ENCODE measurements around the gene GFRA1. TPM values are rescaled to one million over a fixed set of nuclear protein-coding genes. Genes with fewer than 3 reads are reported as not detected.
A peak's percentile ranks its signal among the peaks of the same experiment; 100 is the strongest.

GFRA1 gene
- total RNA-seq, 1 experiment from 2014 or later = 46.3 TPM

GRCh38 chr10:116263870-116264655 is 8.9 kb downstream of the GFRA1 start:
- DNase-seq (ENCODE audit: low read depth in 1 of 2, low spot score in 2 of 2) = no peak
- Histone ChIP-seq H3K9me3 (replicated peaks) (no peaks in the 10 kb centered on the region), H3K27me3 (replicated peaks) (no peaks in the 10 kb centered on the region), H3K4me1 (replicated peaks) (peaks cover 8% of the 10 kb centered on the region), H3K36me3 (0 out of 2 replicates have a peak, but pooled peaks cover 6% of the 10 kb centered on the region), H3K4me3 (no peak overlapping the region), H3K27ac (no peak overlapping the region)

- no peak for DNase-seq (ENCODE audit: low read depth in 1 of 2, low spot score in 2 of 2)
- Histone ChIP-seq H3K4me3 (no peak overlapping the region), H3K36me3 (no peaks in the 10 kb centered on the region), H3K9me3 (replicated peaks) (no peaks in the 10 kb centered on the region), H3K4me1 (replicated peaks) (peaks cover 8% of the 10 kb centered on the region), H3K27ac (no peak overlapping the region), H3K27me3 (replicated peaks) (no peaks in the 10 kb centered on the region)
Observed at GRCh38 chr10:116262678-116263077, 10.3 kb downstream of the GFRA1 start.

- no peak for DNase-seq (ENCODE audit: low read depth in 1 of 2, low spot score in 2 of 2)
- peaks cover 13% of the 10 kb centered on the region for H3K4me1 ChIP-seq (replicated peaks)
- H3K4me3 ChIP-seq = no peak overlapping the region
- no peaks in the 10 kb centered on the region for H3K9me3 ChIP-seq (replicated peaks)
- no peaks in the 10 kb centered on the region for H3K36me3 ChIP-seq
- no peak overlapping the region for H3K27ac ChIP-seq
- no peaks in the 10 kb centered on the region for H3K27me3 ChIP-seq (replicated peaks)
Observed at GRCh38 chr10:116260599-116260998, 12.4 kb downstream of the GFRA1 start.

- H3K9me3 ChIP-seq (replicated peaks) = no peaks in the 10 kb centered on the region
- no peak overlapping the region for H3K4me3 ChIP-seq
- H3K27ac ChIP-seq = no peak overlapping the region
- DNase-seq (ENCODE audit: low read depth in 1 of 2, low spot score in 2 of 2) = no peak
- H3K27me3 ChIP-seq (replicated peaks) = no peaks in the 10 kb centered on the region
- peaks cover 22% of the 10 kb centered on the region for H3K4me1 ChIP-seq (replicated peaks)
- H3K36me3 ChIP-seq = no peaks in the 10 kb centered on the region
Observed at GRCh38 chr10:116259638-116260037, 13.4 kb downstream of the GFRA1 start.

- no peak for DNase-seq (ENCODE audit: low read depth in 1 of 2, low spot score in 2 of 2)
- Histone ChIP-seq H3K27ac (no peak overlapping the region), H3K4me1 (replicated peaks) (peaks cover 32% of the 10 kb centered on the region), H3K36me3 (no peaks in the 10 kb centered on the region), H3K9me3 (replicated peaks) (no peaks in the 10 kb centered on the region), H3K27me3 (replicated peaks) (no peaks in the 10 kb centered on the region), H3K4me3 (no peak overlapping the region)
Observed at GRCh38 chr10:116257785-116258184, 15.2 kb downstream of the GFRA1 start.

- DNase-seq (ENCODE audit: low read depth in 1 of 2, low spot score in 2 of 2) = no peak
- Histone ChIP-seq H3K36me3 (no peaks in the 10 kb centered on the region), H3K27ac (no peak overlapping the region), H3K9me3 (replicated peaks) (no peaks in the 10 kb centered on the region), H3K4me3 (no peak overlapping the region), H3K27me3 (replicated peaks) (no peaks in the 10 kb centered on the region), H3K4me1 (replicated peaks) (peaks cover 32% of the 10 kb centered on the region)
Observed at GRCh38 chr10:116256752-116257259, 16.2 kb downstream of the GFRA1 start.

GRCh38 chr10:116255886-116256751 is 16.9 kb downstream of the GFRA1 start:
- no peaks in the 10 kb centered on the region for H3K36me3 ChIP-seq
- peak in 1 of 2 experiments; percentile 43 for DNase-seq (ENCODE audit: low read depth in 1 of 2, low spot score in 2 of 2)
- peaks cover 32% of the 10 kb centered on the region for H3K4me1 ChIP-seq (replicated peaks)
- H3K4me3 ChIP-seq = no peak overlapping the region
- no peaks in the 10 kb centered on the region for H3K27me3 ChIP-seq (replicated peaks)
- no peaks in the 10 kb centered on the region for H3K9me3 ChIP-seq (replicated peaks)
- H3K27ac ChIP-seq = peak overlapping the region; percentile 29

- H3K4me1 ChIP-seq (replicated peaks) = peaks cover 32% of the 10 kb centered on the region
- no peaks in the 10 kb centered on the region for H3K27me3 ChIP-seq (replicated peaks)
- H3K9me3 ChIP-seq (replicated peaks) = no peaks in the 10 kb centered on the region
- H3K27ac ChIP-seq = peak overlapping the region; percentile 44
- peak in 1 of 2 experiments; percentile 67 for DNase-seq (ENCODE audit: low read depth in 1 of 2, low spot score in 2 of 2)
- H3K36me3 ChIP-seq = no peaks in the 10 kb centered on the region
- H3K4me3 ChIP-seq = no peak overlapping the region
Observed at GRCh38 chr10:116254422-116255155, 18.4 kb downstream of the GFRA1 start.

- H3K36me3 ChIP-seq = no peaks in the 10 kb centered on the region
- H3K27ac ChIP-seq = no peak overlapping the region
- no peak overlapping the region for H3K4me3 ChIP-seq
- peaks cover 32% of the 10 kb centered on the region for H3K4me1 ChIP-seq (replicated peaks)
- H3K9me3 ChIP-seq (replicated peaks) = no peaks in the 10 kb centered on the region
- DNase-seq (ENCODE audit: low read depth in 1 of 2, low spot score in 2 of 2) = no peak
- H3K27me3 ChIP-seq (replicated peaks) = no peaks in the 10 kb centered on the region
Observed at GRCh38 chr10:116253716-116254115, 19.3 kb downstream of the GFRA1 start.

GRCh38 chr10:116251602-116252395 is 21.2 kb downstream of the GFRA1 start:
- DNase-seq (ENCODE audit: low read depth in 1 of 2, low spot score in 2 of 2) = no peak
- H3K36me3 ChIP-seq = no peaks in the 10 kb centered on the region
- H3K9me3 ChIP-seq (replicated peaks) = no peaks in the 10 kb centered on the region
- no peak overlapping the region for H3K4me3 ChIP-seq
- no peak overlapping the region for H3K27ac ChIP-seq
- H3K4me1 ChIP-seq (replicated peaks) = peaks cover 31% of the 10 kb centered on the region
- no peaks in the 10 kb centered on the region for H3K27me3 ChIP-seq (replicated peaks)

GRCh38 chr10:116247691-116248090 is 25.3 kb downstream of the GFRA1 start:
- H3K36me3 ChIP-seq = no peaks in the 10 kb centered on the region
- H3K4me3 ChIP-seq = no peak overlapping the region
- no peak for DNase-seq (ENCODE audit: low read depth in 1 of 2, low spot score in 2 of 2)

GRCh38 chr10:116246263-116246662 is 26.7 kb downstream of the GFRA1 start:
- Histone ChIP-seq H3K36me3 (no peaks in the 10 kb centered on the region), H3K4me1 (replicated peaks) (no peaks in the 10 kb centered on the region; the same call in 1 of the 2 replicates), H3K27me3 (replicated peaks) (no peaks in the 10 kb centered on the region), H3K4me3 (no peak overlapping the region), H3K9me3 (replicated peaks) (no peaks in the 10 kb centered on the region), H3K27ac (no peak overlapping the region)
- no peak for DNase-seq (ENCODE audit: low read depth in 1 of 2, low spot score in 2 of 2)

More at GRCh38 chr10:116247691-116248090, 25.3 kb downstream of the GFRA1 start:
- Histone ChIP-seq H3K27me3 (replicated peaks) (no peaks in the 10 kb centered on the region), H3K4me1 (replicated peaks) (no peaks in the 10 kb centered on the region; the same call in 1 of the 2 replicates), H3K9me3 (replicated peaks) (no peaks in the 10 kb centered on the region), H3K27ac (no peak overlapping the region)

GRCh38 chr10:116245156-116245555 is 27.9 kb downstream of the GFRA1 start:
- H3K4me1 ChIP-seq (replicated peaks) = no peaks in the 10 kb centered on the region; the same call in 1 of the 2 replicates
- no peak for DNase-seq (ENCODE audit: low read depth in 1 of 2, low spot score in 2 of 2)
- no peaks in the 10 kb centered on the region for H3K27me3 ChIP-seq (replicated peaks)
- no peak overlapping the region for H3K27ac ChIP-seq
- H3K36me3 ChIP-seq = no peaks in the 10 kb centered on the region
- no peak overlapping the region for H3K4me3 ChIP-seq
- no peaks in the 10 kb centered on the region for H3K9me3 ChIP-seq (replicated peaks)

Data from SJSA1 (cell line).